Measurements from ENCODE around the gene ACKR3.

GRCh38 chr2:236581546-236581945 is 11.9 kb downstream of the ACKR3 start:
- no peak for TF ChIP-seq CTCF (IDR thresholded peaks at IDR 0.05 in 4 of 5, conservative IDR thresholded peaks at IDR 0.05 in 1 of 5)
- TF ChIP-seq POLR2A (IDR thresholded peaks at IDR 0.05), result no peak

Data from gastrocnemius medialis (tissue), 4 donors.